Endothelial cell of umbilical vein (primary cell): ENCODE measurements around the gene ARHGAP32. TPM values are rescaled to one million over a fixed set of nuclear protein-coding genes. Genes with fewer than 3 reads are reported as not detected.

Experiments used
- BruUV-seq: library from RNA; stranded (reverse); fragments of 400-500 nt; replicated peaks from 2 replicates; lab custom pipeline; 2021; lab: Mats Ljungman, UMichigan
- CTCF ChIA-PET: fragments of 300-600, 350-600 bp; sonication (Branson Sonifier 250); formaldehyde crosslinking; loops from one replicate; lab custom pipeline; 2021; ENCODE audit warnings: antibody characterized with exemption, inconsistent platforms; lab: Charles Lee
- POLR2A ChIA-PET: fragments of 300-600, 350-600 bp; sonication (Branson Sonifier 250); formaldehyde crosslinking; loops from one replicate; lab custom pipeline; 2021; ENCODE audit warnings: antibody characterized with exemption, inconsistent platforms; lab: Charles Lee
- DNase-seq: peaks from one replicate; pipeline ENCODE4 v3.0.0-alpha.2; 2011; ENCODE audit warnings: low read depth, low spot score
- FAIRE-seq: peaks from 2 replicates; lab custom pipeline; 2011; peaks lifted over from hg19 to GRCh38; lab: Jason Lieb, UNC
- H2AFZ ChIP-seq: 2 replicates; pipeline ENCODE4 v1.6.0; 2012; ENCODE audit warnings: low read depth, low read length, control low read depth, inconsistent platforms
- H3K27ac ChIP-seq: 2 replicates; pipeline ENCODE4 v1.5.1; 2011; ENCODE audit warnings: low read depth, mild to moderate bottlenecking, control low read depth, low read length, moderate library complexity; ENCODE audit not compliant: insufficient read depth
- H3K27me3 ChIP-seq, 2 experiments: 2 replicates each; pipeline versions ENCODE4 v1.6.0 to v1.6.1; 2011; ENCODE audit warnings: low read length in 2 of 2, mixed read lengths in 1 of 2; ENCODE audit not compliant: control insufficient read depth in 2 of 2, insufficient read depth in 2 of 2
- H3K36me3 ChIP-seq, 2 experiments: 2 replicates in 1 of 2; 3 replicates in 1 of 2; pipeline ENCODE4 v1.5.1; 2011; ENCODE audit warnings: low read length in 2 of 2, mild to moderate bottlenecking in 1 of 2, moderate library complexity in 1 of 2; ENCODE audit not compliant: control insufficient read depth in 2 of 2, insufficient read depth in 2 of 2; ENCODE audit errors: extremely low read depth in 1 of 2
- H3K4me1 ChIP-seq: 3 replicates; pipeline ENCODE4 v1.5.1; 2011; ENCODE audit warnings: mild to moderate bottlenecking, low read length; ENCODE audit not compliant: control insufficient read depth, insufficient read depth; ENCODE audit errors: extremely low read depth
- H3K4me2 ChIP-seq: 2 replicates; pipeline ENCODE4 v1.6.1; 2011; ENCODE audit warnings: low read length, control low read depth, mixed read lengths; ENCODE audit not compliant: insufficient read depth
- H3K4me3 ChIP-seq, 3 experiments: fragments of 200-600 bp in 1 of 3; sonication (generic), shearing (Covaris generic) in 1 of 3; replicated peaks in 1 of 3; 2 replicates each; pipeline ENCODE4 v1.5.1; 2011 to 2016; ENCODE audit warnings: control low read depth in 3 of 3, low read length in 3 of 3, mild to moderate bottlenecking in 2 of 3, inconsistent platforms in 1 of 3, low read depth in 1 of 3, moderate library complexity in 1 of 3; ENCODE audit not compliant: insufficient read depth in 1 of 3
- H3K79me2 ChIP-seq: 2 replicates; pipeline ENCODE4 v1.6.0; 2012; ENCODE audit warnings: low read length, inconsistent platforms; ENCODE audit not compliant: control insufficient read depth, insufficient read depth
- H3K9ac ChIP-seq: replicated peaks from 2 replicates; pipeline ENCODE3; 2011; ENCODE audit warnings: low read length, control low read depth; ENCODE audit not compliant: insufficient read depth; ENCODE audit errors: extremely low read depth
- H3K9me1 ChIP-seq: replicated peaks from 3 replicates; pipeline ENCODE4 v1.6.0; 2011; ENCODE audit warnings: mild to moderate bottlenecking, low read length; ENCODE audit not compliant: control insufficient read depth, insufficient read depth; ENCODE audit errors: extremely low read depth
- H3K9me3 ChIP-seq: replicated peaks from 2 replicates; pipeline ENCODE4 v1.5.1; 2012; ENCODE audit warnings: low read length, inconsistent platforms; ENCODE audit not compliant: control insufficient read depth, insufficient read depth
- H4K20me1 ChIP-seq: replicated peaks from 2 replicates; pipeline ENCODE3; 2011; ENCODE audit warnings: mild to moderate bottlenecking, low read length; ENCODE audit not compliant: control insufficient read depth, insufficient read depth; ENCODE audit errors: extremely low read depth
- EZH2 ChIP-seq: IDR thresholded peaks from 2 replicates; pipeline ENCODE4 v1.6.1; 2012; ENCODE audit warnings: borderline replicate concordance, low read depth, mild to moderate bottlenecking, moderate library complexity, low read length, inconsistent platforms; ENCODE audit not compliant: severe bottlenecking
- FOS ChIP-seq: IDR thresholded peaks from 2 replicates; pipeline ENCODE4 v1.6.1; 2011; ENCODE audit warnings: mild to moderate bottlenecking, low read length, moderate library complexity, borderline replicate concordance; ENCODE audit not compliant: insufficient read depth
- GATA2 ChIP-seq: IDR thresholded peaks from 2 replicates; pipeline ENCODE4 v1.7.0; 2011; ENCODE audit warnings: low read depth, mild to moderate bottlenecking, moderate library complexity, mixed read lengths, low read length; ENCODE audit not compliant: insufficient read length, insufficient read depth
- JUN ChIP-seq: IDR thresholded peaks from 2 replicates; pipeline ENCODE4 v1.6.1; 2011; ENCODE audit warnings: borderline replicate concordance, low read depth; ENCODE audit not compliant: insufficient read length, insufficient read depth
- MYC ChIP-seq: IDR thresholded peaks from one replicate; pipeline ENCODE4 v1.6.1; 2011; ENCODE audit warnings: mild to moderate bottlenecking, low read depth, low read length
- POLR2A ChIP-seq: IDR thresholded peaks from 2 replicates; pipeline ENCODE4 v1.6.1; 2012; ENCODE audit warnings: low read depth, mild to moderate bottlenecking, control low read depth, low read length
- POLR2AphosphoS5 ChIP-seq: IDR thresholded peaks from 2 replicates; pipeline ENCODE4 v1.6.1; 2012; ENCODE audit warnings: low read depth, mild to moderate bottlenecking, control low read depth, low read length, moderate library complexity; ENCODE audit not compliant: insufficient read depth
- dilution Hi-C: fragments of 300-500 bp; cut with MboI; formaldehyde crosslinking; loops from one replicate; pipeline ENCODE4 v1.15.0; 2019; ENCODE audit warnings: low sequenced_read_pairs; ENCODE audit not compliant: extremely low pct_ligation_motif_present
- intact Hi-C: fragments of 100-400 bp; cut with micrococcal nuclease; formaldehyde crosslinking; loops from one replicate; pipeline ENCODE4 v1.10.0; 2022
- polyA plus RNA-seq, 4 experiments: library from polyadenylated mRNA; depleted of rRNA in 3 of 4; stranded (reverse) in 3 of 4; unstranded in 1 of 4; fragments of >200 nt; gene quantifications; 2 replicates each; pipeline versions ENCODE4 v1.2.1 to v1.2.3, GENCODE V29; 2011 to 2012; ENCODE audit warnings: missing spikeins in 1 of 4
- total RNA-seq: library from RNA; stranded (reverse); gene quantifications from 2 replicates; pipeline ENCODE4 v1.2.3, GENCODE V29; 2021
- TF ChIP-seq, protein P1 (sequence below): IDR thresholded peaks from 2 replicates; pipeline ENCODE4 v1.6.1; 2011; ENCODE audit not compliant: insufficient read depth, insufficient read length
- TF ChIP-seq, protein P2 (sequence below), 2 donors: IDR thresholded peaks; 1 replicate in 1 of 2; 2 replicates in 1 of 2; pipeline ENCODE4 v1.5.1; 2011; ENCODE audit warnings: low read length in 2 of 2, mild to moderate bottlenecking in 2 of 2, moderate library complexity in 2 of 2, control low read depth in 1 of 2, inconsistent platforms in 1 of 2, low read depth in 1 of 2; ENCODE audit not compliant: insufficient read depth in 1 of 2; ENCODE audit errors: extremely low read depth in 1 of 2

The ARHGAP32 gene
- total and polyA plus RNA-seq, 2 donors (not counting 3 experiments of a cell fraction or from before 2014, with no cell fraction given): 3.4 to 9.1 TPM

DNA sequence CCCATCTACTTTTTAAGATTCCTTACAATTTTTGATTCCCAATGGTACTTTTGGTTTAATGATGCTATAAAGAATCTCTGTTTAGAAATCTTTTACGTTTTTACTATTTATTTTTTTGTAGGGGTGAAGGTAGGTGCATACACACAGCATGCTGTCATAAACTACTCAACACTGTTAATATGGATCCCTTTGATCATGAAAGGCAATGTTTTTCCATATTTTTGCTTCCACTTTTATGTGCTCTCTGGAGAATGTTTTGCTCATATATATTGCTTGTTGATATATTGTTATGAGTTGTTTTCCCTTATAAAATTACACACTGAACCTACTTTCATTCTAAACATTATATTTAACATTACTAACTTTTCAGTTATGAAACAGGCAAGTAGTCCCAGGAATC lies 125.9 kb downstream of the ARHGAP32 start:
- no peaks in the 10 kb centered on the region for H3K36me3 ChIP-seq
- ChIA-PET POLR2A (no interaction called here), CTCF (no interaction called here)
- H3K79me2 ChIP-seq: no peaks in the 10 kb centered on the region
- H3K4me1 ChIP-seq: peaks cover 9% of the 10 kb centered on the region
- DNase-seq: no peak
- no peak overlapping the region for H3K4me3 ChIP-seq
- no peak for FAIRE-seq
- H4K20me1 ChIP-seq: no peaks in the 10 kb centered on the region
- no peak overlapping the region for H3K27ac ChIP-seq
- no peaks in the 10 kb centered on the region for H3K9me3 ChIP-seq
- no peak for TF ChIP-seq POLR2A
- no peak for TF ChIP-seq MYC
- no peak for TF ChIP-seq EZH2
- no peak for TF ChIP-seq FOS
- TF ChIP-seq, protein P1, sequence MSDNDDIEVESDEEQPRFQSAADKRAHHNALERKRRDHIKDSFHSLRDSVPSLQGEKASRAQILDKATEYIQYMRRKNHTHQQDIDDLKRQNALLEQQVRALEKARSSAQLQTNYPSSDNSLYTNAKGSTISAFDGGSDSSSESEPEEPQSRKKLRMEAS: no peak
- TF ChIP-seq JUN: no peak
- TF ChIP-seq, protein P2, sequence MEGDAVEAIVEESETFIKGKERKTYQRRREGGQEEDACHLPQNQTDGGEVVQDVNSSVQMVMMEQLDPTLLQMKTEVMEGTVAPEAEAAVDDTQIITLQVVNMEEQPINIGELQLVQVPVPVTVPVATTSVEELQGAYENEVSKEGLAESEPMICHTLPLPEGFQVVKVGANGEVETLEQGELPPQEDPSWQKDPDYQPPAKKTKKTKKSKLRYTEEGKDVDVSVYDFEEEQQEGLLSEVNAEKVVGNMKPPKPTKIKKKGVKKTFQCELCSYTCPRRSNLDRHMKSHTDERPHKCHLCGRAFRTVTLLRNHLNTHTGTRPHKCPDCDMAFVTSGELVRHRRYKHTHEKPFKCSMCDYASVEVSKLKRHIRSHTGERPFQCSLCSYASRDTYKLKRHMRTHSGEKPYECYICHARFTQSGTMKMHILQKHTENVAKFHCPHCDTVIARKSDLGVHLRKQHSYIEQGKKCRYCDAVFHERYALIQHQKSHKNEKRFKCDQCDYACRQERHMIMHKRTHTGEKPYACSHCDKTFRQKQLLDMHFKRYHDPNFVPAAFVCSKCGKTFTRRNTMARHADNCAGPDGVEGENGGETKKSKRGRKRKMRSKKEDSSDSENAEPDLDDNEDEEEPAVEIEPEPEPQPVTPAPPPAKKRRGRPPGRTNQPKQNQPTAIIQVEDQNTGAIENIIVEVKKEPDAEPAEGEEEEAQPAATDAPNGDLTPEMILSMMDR (IDR thresholded peaks at IDR 0.05; ENCODE audit: extremely low read depth in 1 of 2, insufficient read depth in 1 of 2, low read depth in 1 of 2, low read length in 2 of 2): no peak
- no peak for TF ChIP-seq POLR2AphosphoS5
- TF ChIP-seq GATA2: no peak
- dilution Hi-C loops (no loop called here), intact Hi-C loops (no loop called here)
- no TSS peak for BruUV-seq
- no peaks in the 10 kb centered on the region for H3K27me3 ChIP-seq
- H3K9me1 ChIP-seq: no peaks in the 10 kb centered on the region
- H3K9ac ChIP-seq: no peak overlapping the region
- no peak overlapping the region for H2AFZ ChIP-seq
- no peak overlapping the region for H3K4me2 ChIP-seq
